Keratinocyte (primary cell): ENCODE data around the gene PPP1R12C. TPM values are rescaled to one million over a fixed set of nuclear protein-coding genes. Genes with fewer than 3 reads are reported as not detected.

Experiments
- DNase-seq: peaks from one replicate; pipeline ENCODE4 v3.0.0-alpha.2; 2011; ENCODE audit warnings: low read depth, missing footprints, low spot score
- FAIRE-seq: peaks from 2 replicates; lab custom pipeline; 2011; peaks lifted over from hg19 to GRCh38; lab: Jason Lieb, UNC
- H2AFZ ChIP-seq: 2 replicates; pipeline ENCODE4 v1.6.0; 2012; ENCODE audit warnings: low read length, control low read depth, inconsistent platforms; ENCODE audit not compliant: control insufficient read depth
- H3K27ac ChIP-seq: 2 replicates; pipeline ENCODE4 v1.5.1; 2011; ENCODE audit warnings: low read length; ENCODE audit not compliant: control insufficient read depth, insufficient read depth
- H3K27me3 ChIP-seq: 3 replicates; pipeline ENCODE4 v1.6.0; 2011; ENCODE audit warnings: low read length; ENCODE audit not compliant: control insufficient read depth, insufficient read depth; ENCODE audit errors: extremely low read depth
- H3K36me3 ChIP-seq, 2 experiments: 2 replicates in 1 of 2; 3 replicates in 1 of 2; pipeline ENCODE4 v1.5.1; 2011; ENCODE audit warnings: low read length in 2 of 2, mild to moderate bottlenecking in 1 of 2; ENCODE audit not compliant: control insufficient read depth in 2 of 2, insufficient read depth in 2 of 2; ENCODE audit errors: extremely low read depth in 1 of 2
- H3K4me1 ChIP-seq: 3 replicates; pipeline ENCODE4 v1.5.1; 2011; ENCODE audit warnings: low read length; ENCODE audit not compliant: control insufficient read depth, insufficient read depth; ENCODE audit errors: extremely low read depth
- H3K4me2 ChIP-seq: 3 replicates; pipeline ENCODE4 v1.6.0; 2011; ENCODE audit warnings: low read depth, low read length; ENCODE audit not compliant: control insufficient read depth, insufficient read depth; ENCODE audit errors: extremely low read depth
- H3K4me3 ChIP-seq, 3 experiments: fragments of 200-600 bp in 1 of 3; sonication (generic) in 1 of 3; 2 replicates in 2 of 3; 3 replicates in 1 of 3; pipeline ENCODE4 v1.5.1; 2011 to 2016; ENCODE audit warnings: low read length in 3 of 3, mild to moderate bottlenecking in 3 of 3, control low read depth in 2 of 3, inconsistent platforms in 1 of 3, low read depth in 1 of 3, mixed read lengths in 1 of 3, mixed run types in 1 of 3, moderate library complexity in 1 of 3; ENCODE audit not compliant: control insufficient read depth in 2 of 3, insufficient read depth in 2 of 3; ENCODE audit errors: extremely low read depth in 1 of 3
- H3K79me2 ChIP-seq: 2 replicates; pipeline ENCODE4 v1.6.0; 2012; ENCODE audit warnings: low read length; ENCODE audit not compliant: control insufficient read depth, insufficient read depth
- H3K9ac ChIP-seq: 3 replicates; pipeline ENCODE4 v1.6.0; 2011; ENCODE audit warnings: low read length; ENCODE audit not compliant: control insufficient read depth, insufficient read depth; ENCODE audit errors: extremely low read depth
- H3K9me1 ChIP-seq: 3 replicates; pipeline ENCODE4 v1.6.0; 2011; ENCODE audit warnings: low read length; ENCODE audit not compliant: control insufficient read depth, insufficient read depth; ENCODE audit errors: extremely low read depth
- H3K9me3 ChIP-seq: 2 replicates; pipeline ENCODE4 v1.5.1; 2012; ENCODE audit warnings: low read depth, low read length; ENCODE audit not compliant: control insufficient read depth
- H4K20me1 ChIP-seq: 3 replicates; pipeline ENCODE4 v1.6.0; 2011; ENCODE audit warnings: low read length; ENCODE audit not compliant: control insufficient read depth, insufficient read depth; ENCODE audit errors: extremely low read depth
- EZH2 ChIP-seq: IDR thresholded peaks from one replicate; pipeline ENCODE4 v1.6.1; 2012; ENCODE audit warnings: inconsistent platforms, mild to moderate bottlenecking, low read length, moderate library complexity
- dilution Hi-C: fragments of 300-500 bp; cut with MboI; formaldehyde crosslinking; loops from one replicate; pipeline ENCODE4 v1.7.0; 2020; ENCODE audit warnings: low sequenced_read_pairs; ENCODE audit not compliant: extremely low pct_ligation_motif_present
- polyA plus RNA-seq, 5 experiments: library from polyadenylated mRNA; depleted of rRNA in 3 of 5; stranded (reverse) in 3 of 5; stranded (forward) in 1 of 5; unstranded in 1 of 5; fragments of >200 nt; gene quantifications; 1 replicate in 1 of 5; 2 replicates in 3 of 5; 3 replicates in 1 of 5; pipeline versions ENCODE4 v1.2.1 to v1.2.3, GENCODE V29; 2011 to 2012; ENCODE audit warnings: missing spikeins in 2 of 5, low read depth in 1 of 5, low replicate concordance in 1 of 5
- TF ChIP-seq, protein P1 (sequence below), 3 experiments: IDR thresholded peaks in 1 of 3; conservative IDR thresholded peaks in 1 of 3; optimal IDR thresholded peaks in 1 of 3; 2 replicates in 2 of 3; 3 replicates in 1 of 3; pipeline versions ENCODE3 to v1.5.1; 2011; ENCODE audit warnings: low read length in 3 of 3, mild to moderate bottlenecking in 3 of 3, moderate library complexity in 2 of 3, control low read depth in 1 of 3, inconsistent platforms in 1 of 3; ENCODE audit not compliant: insufficient read depth in 2 of 3; ENCODE audit errors: extremely low read depth in 1 of 3

The PPP1R12C gene
- polyA plus RNA-seq, 1 donor (not counting 4 experiments of a cell fraction or from before 2014, with no cell fraction given) = 24.7 TPM

DNA sequence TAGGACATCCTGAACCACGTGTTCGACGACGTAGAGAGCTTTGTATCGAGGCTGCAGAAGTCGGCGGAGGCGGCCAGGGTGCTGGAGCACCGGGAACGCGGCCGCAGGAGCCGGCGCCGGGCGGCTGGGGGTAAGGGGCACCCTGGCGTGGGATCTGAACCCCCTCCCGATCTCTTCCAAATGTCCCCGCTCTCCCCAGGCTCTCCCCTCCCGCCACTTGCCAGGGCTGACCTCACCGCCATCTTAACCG lies 35.7 kb downstream of the PPP1R12C start:
- H3K27me3 ChIP-seq = peaks cover 17% of the 10 kb centered on the region
- no peak overlapping the region for H3K9ac ChIP-seq
- DNase-seq = no peak
- no peaks in the 10 kb centered on the region for H4K20me1 ChIP-seq
- peaks cover 12% of the 10 kb centered on the region for H3K4me1 ChIP-seq
- no peak for FAIRE-seq
- dilution Hi-C loops = no loop called here
- H3K4me2 ChIP-seq = peak overlapping the region; percentile 17
- no peaks in the 10 kb centered on the region for H3K79me2 ChIP-seq
- H2AFZ ChIP-seq = peak overlapping the region; percentile 9
- no peak overlapping the region for H3K27ac ChIP-seq
- peak overlapping the region; percentile 12 to 53 (median 29) for H3K4me3 ChIP-seq
- H3K9me1 ChIP-seq = no peaks in the 10 kb centered on the region
- no peaks in the 10 kb centered on the region for H3K9me3 ChIP-seq
- TF ChIP-seq EZH2 = no peak
- TF ChIP-seq, protein P1, sequence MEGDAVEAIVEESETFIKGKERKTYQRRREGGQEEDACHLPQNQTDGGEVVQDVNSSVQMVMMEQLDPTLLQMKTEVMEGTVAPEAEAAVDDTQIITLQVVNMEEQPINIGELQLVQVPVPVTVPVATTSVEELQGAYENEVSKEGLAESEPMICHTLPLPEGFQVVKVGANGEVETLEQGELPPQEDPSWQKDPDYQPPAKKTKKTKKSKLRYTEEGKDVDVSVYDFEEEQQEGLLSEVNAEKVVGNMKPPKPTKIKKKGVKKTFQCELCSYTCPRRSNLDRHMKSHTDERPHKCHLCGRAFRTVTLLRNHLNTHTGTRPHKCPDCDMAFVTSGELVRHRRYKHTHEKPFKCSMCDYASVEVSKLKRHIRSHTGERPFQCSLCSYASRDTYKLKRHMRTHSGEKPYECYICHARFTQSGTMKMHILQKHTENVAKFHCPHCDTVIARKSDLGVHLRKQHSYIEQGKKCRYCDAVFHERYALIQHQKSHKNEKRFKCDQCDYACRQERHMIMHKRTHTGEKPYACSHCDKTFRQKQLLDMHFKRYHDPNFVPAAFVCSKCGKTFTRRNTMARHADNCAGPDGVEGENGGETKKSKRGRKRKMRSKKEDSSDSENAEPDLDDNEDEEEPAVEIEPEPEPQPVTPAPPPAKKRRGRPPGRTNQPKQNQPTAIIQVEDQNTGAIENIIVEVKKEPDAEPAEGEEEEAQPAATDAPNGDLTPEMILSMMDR (optimal IDR thresholded peaks at IDR 0.05 in 1 of 3, IDR thresholded peaks at IDR 0.05 in 1 of 3, conservative IDR thresholded peaks at IDR 0.05 in 1 of 3; ENCODE audit: extremely low read depth in 1 of 3, insufficient read depth in 2 of 3, low read length in 3 of 3) = no peak
- H3K36me3 ChIP-seq = peaks cover 0 to 9% of the 10 kb centered on the region in 2 experiments

GRCh38 chr19:55080968-55081769 lies 36.3 kb downstream of the PPP1R12C start:
- dilution Hi-C loops = no loop called here
- Histone ChIP-seq H3K9me3 (no peaks in the 10 kb centered on the region), H3K27ac (peak overlapping the region; percentile 70), H3K9ac (peak overlapping the region; percentile 63), H3K9me1 (no peaks in the 10 kb centered on the region), H2AFZ (peak overlapping the region; percentile 81), H3K79me2 (no peaks in the 10 kb centered on the region), H3K27me3 (peaks cover 17% of the 10 kb centered on the region), H3K4me3 (peak overlapping the region; percentile 53 to 87 (median 79)), H4K20me1 (no peaks in the 10 kb centered on the region), H3K36me3 (peaks cover 0 to 9% of the 10 kb centered on the region in 2 experiments), H3K4me2 (peak overlapping the region; percentile 99), H3K4me1 (peaks cover 12% of the 10 kb centered on the region)
- DNase-seq (no peak), FAIRE-seq (peak; percentile 72)
- TF ChIP-seq EZH2 = no peak
- TF ChIP-seq, protein P1 (optimal IDR thresholded peaks at IDR 0.05 in 1 of 3, IDR thresholded peaks at IDR 0.05 in 1 of 3, conservative IDR thresholded peaks at IDR 0.05 in 1 of 3; ENCODE audit: extremely low read depth in 1 of 3, insufficient read depth in 2 of 3, low read length in 3 of 3) = peak in 1 of 3 experiments; percentile 25
